Kidney epithelial cell (primary cell): ENCODE results near the gene C2orf49. TPM values are rescaled to one million over a fixed set of nuclear protein-coding genes. Genes with fewer than 3 reads are reported as not detected.

Experiments
- DNase-seq: peaks from one replicate; pipeline ENCODE4 v3.0.0-alpha.2; 2010; ENCODE audit warnings: low read depth
- H3K27me3 ChIP-seq: 2 replicates; pipeline ENCODE4 v1.6.0; 2011; ENCODE audit warnings: low read length; ENCODE audit not compliant: control insufficient read depth, insufficient read depth
- H3K36me3 ChIP-seq: 2 replicates; pipeline ENCODE4 v1.5.1; 2011; ENCODE audit warnings: low read length; ENCODE audit not compliant: control insufficient read depth, insufficient read depth
- H3K4me3 ChIP-seq: 2 replicates; pipeline ENCODE4 v1.5.1; 2011; ENCODE audit warnings: low read depth, mild to moderate bottlenecking, control low read depth, low read length
- total RNA-seq: library from RNA; depleted of rRNA; stranded (reverse); fragments of >200 nt; gene quantifications from 2 replicates; pipeline ENCODE4 v1.2.3, GENCODE V29; 2015
- TF ChIP-seq, protein P1 (sequence below): IDR thresholded peaks from 2 replicates; pipeline ENCODE4 v1.5.1; 2011; ENCODE audit warnings: mild to moderate bottlenecking, moderate library complexity, low read length, control low read depth, inconsistent platforms; ENCODE audit not compliant: insufficient read depth, poor library complexity, severe bottlenecking

Gene C2orf49
- total RNA-seq, 1 donor from 2014 or later = 29.5 TPM

DNA sequence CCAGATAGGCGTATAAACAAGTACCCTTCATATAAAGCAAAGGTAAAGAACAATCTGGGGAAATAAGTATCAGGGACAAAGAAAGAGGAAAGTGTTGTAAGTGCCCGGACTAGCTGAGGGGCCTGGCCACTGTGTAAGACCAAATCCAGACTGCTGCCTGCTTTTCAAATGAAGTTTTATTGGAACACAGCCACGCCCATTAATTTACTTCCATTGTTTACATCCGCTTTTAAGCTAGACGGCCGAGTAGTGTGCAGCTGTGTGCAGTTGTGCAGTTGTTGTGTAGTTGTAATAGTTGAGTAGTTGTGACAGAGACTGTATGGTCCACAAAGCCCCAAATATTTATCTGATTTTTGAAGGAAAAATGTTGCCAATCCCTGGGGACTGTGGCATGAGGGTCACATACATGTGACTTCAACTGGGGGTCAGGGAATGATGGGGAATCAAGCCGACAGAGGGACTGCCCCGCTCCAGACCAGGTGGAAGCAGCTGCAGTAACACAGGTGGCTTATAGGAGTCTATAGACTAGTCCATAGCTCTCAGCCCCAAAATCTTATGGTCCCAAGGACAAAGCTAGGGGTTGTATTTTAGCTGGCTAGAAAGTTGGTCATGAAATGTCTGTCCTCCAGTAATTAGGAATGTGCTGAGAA is 31.5 kb downstream of the C2orf49 start:
- Histone ChIP-seq H3K27me3 (no peaks in the 10 kb centered on the region), H3K4me3 (no peak overlapping the region), H3K36me3 (peaks cover 12% of the 10 kb centered on the region)
- TF ChIP-seq, protein P1, sequence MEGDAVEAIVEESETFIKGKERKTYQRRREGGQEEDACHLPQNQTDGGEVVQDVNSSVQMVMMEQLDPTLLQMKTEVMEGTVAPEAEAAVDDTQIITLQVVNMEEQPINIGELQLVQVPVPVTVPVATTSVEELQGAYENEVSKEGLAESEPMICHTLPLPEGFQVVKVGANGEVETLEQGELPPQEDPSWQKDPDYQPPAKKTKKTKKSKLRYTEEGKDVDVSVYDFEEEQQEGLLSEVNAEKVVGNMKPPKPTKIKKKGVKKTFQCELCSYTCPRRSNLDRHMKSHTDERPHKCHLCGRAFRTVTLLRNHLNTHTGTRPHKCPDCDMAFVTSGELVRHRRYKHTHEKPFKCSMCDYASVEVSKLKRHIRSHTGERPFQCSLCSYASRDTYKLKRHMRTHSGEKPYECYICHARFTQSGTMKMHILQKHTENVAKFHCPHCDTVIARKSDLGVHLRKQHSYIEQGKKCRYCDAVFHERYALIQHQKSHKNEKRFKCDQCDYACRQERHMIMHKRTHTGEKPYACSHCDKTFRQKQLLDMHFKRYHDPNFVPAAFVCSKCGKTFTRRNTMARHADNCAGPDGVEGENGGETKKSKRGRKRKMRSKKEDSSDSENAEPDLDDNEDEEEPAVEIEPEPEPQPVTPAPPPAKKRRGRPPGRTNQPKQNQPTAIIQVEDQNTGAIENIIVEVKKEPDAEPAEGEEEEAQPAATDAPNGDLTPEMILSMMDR = no peak
- no peak for DNase-seq

DNA sequence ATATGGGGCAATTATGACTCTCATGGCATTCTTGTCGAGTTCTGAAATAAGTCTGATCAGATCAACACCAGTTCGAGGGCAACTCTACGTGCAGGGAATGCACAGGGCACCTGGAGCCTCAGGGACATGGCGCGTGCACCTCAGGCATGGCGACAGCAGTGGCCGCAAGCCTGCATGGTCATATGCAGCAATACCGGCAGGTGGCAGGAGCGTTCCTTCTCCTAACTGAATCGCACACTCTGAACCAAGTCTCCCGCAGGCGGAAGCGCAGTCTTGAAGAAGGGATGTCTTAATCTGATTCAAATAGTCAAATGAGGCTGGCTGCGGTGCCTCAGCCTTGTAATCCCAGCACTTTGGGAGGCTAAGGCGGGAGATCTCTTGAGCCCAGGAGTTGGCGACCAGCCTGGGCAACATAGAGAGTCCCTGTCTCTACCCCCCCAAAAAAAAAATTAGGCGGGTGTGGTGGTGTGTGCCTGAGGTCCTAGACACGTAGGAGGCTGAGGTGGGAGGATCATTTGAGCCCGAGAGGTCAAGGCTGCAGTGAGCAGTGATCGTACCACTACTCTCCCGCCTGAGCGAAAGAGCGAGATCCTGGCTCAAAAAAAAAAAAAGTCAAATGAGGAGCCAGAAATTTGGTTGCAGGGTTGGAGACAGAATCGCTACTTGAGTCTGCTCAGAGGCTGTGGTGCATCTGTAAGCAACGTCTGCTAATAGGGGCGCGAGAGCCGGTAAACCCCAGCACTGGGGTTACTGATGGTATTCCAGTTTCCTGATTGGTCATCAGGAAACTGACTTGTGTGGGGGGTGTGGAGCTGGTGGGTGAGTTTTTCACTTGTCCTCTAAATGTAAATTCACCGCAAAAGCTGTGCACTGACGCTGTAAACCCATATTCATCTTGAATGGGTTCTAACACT is 32.7 kb downstream of the C2orf49 start:
- H3K27me3 ChIP-seq = no peaks in the 10 kb centered on the region
- DNase-seq = no peak
- TF ChIP-seq, protein P1 = peak; percentile 85
- peaks cover 8% of the 10 kb centered on the region for H3K36me3 ChIP-seq
- H3K4me3 ChIP-seq = no peak overlapping the region

DNA sequence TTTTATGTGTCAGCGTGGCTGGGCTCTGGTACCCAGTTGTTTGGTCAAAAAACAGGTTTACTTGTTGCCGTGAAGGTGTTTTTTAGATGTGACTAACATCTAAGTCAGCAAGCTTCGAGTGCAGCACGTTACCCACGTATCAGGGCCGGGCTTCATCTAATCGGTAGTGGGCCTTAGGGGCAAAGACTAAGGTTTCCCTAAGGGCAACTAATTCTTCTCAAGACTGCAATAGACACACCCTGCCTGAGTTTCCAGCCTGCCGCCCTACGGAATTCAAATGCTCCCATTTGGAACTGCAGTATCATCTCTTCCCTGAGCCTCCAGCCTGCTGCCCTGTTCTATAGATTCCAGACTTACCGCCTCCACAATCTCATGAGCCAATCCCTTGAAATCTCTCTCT is 33.8 kb downstream of the C2orf49 start:
- no peak for DNase-seq
- peaks cover 8% of the 10 kb centered on the region for H3K36me3 ChIP-seq
- no peak overlapping the region for H3K4me3 ChIP-seq
- no peaks in the 10 kb centered on the region for H3K27me3 ChIP-seq
- TF ChIP-seq, protein P1 = no peak

DNA sequence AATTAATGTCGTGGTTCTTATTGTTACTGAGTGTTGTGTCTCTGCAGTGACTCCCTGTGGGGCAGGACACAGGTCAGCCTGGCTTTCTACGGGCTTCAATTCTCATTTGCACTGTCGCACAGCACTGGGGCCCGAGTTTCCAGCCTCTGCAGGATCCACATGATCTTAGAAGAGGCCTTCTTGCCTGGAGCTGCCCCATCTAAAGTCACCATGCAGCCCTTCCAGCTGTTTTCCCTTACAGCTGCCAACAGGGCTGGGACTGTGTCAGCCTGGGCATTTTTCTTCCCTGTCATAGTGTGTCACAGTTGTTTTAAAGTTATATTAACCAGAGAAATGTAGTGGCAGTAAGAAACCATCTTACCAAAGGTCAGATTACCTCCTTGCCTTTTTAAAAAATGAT is 34.5 kb downstream of the C2orf49 start:
- H3K36me3 ChIP-seq = peaks cover 8% of the 10 kb centered on the region
- H3K4me3 ChIP-seq = no peak overlapping the region
- TF ChIP-seq, protein P1 = no peak
- DNase-seq = no peak
- H3K27me3 ChIP-seq = no peaks in the 10 kb centered on the region

DNA sequence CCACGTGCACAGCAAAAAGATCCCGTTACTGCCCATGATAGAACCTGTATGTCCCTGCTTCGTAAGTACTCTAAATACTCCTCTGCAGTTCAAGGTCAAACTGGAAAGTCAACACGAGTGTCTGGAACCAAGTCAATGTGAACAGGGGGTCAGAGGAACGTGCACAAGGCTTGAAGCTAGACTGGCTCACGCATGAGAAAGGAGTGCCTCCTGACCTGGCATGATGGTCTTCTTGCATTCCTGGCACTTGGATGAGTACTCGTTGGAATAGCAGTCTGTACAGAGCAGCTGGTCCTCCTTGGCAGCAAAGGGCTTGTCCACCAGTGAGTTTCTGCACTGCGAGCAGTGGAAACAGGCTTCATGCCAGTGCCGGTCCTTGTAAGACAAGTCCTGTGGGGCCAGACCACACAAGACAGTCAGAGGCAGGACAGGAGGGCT is 36.0 kb downstream of the C2orf49 start:
- TF ChIP-seq, protein P1 = no peak
- Histone ChIP-seq H3K27me3 (no peaks in the 10 kb centered on the region), H3K4me3 (no peak overlapping the region), H3K36me3 (peaks cover 9% of the 10 kb centered on the region)
- no peak for DNase-seq
